Liver (tissue), 3 donors: ENCODE data around the gene CTNNA2.

Source experiments
- ATF3 ChIP-seq: IDR thresholded peaks from 2 replicates; pipeline ENCODE4 v1.6.1; 2016; ENCODE audit warnings: antibody characterized with exemption
- CTCF ChIP-seq: fragments of 150-350 bp; IDR thresholded peaks from 2 replicates; pipeline ENCODE4 v1.5.1; 2017; ENCODE audit warnings: improper control_type of control experiment, low read depth, low read length; ENCODE audit not compliant: missing input control
- GABPA ChIP-seq, 2 donors: IDR thresholded peaks in 1 of 2; conservative IDR thresholded peaks in 1 of 2; 2 replicates each; pipeline ENCODE4 v1.6.1; 2016; ENCODE audit warnings: antibody characterized with exemption in 2 of 2, mild to moderate bottlenecking in 1 of 2, moderate library complexity in 1 of 2
- REST ChIP-seq: IDR thresholded peaks from 2 replicates; pipeline ENCODE4 v1.6.1; 2016; ENCODE audit warnings: antibody characterized with exemption, mild to moderate bottlenecking
- RXRA ChIP-seq, 2 donors: IDR thresholded peaks; 2 replicates each; pipeline ENCODE4 v1.6.1; 2017 to 2018; ENCODE audit warnings: antibody characterized with exemption in 2 of 2, mild to moderate bottlenecking in 1 of 2
- donor health status: healthy.
- donor health status: healthy.

GRCh38 chr2:80128080-80128479 is 615.2 kb downstream of the CTNNA2 start:
- TF ChIP-seq RXRA (IDR thresholded peaks at IDR 0.05) (no peak), GABPA (IDR thresholded peaks at IDR 0.05 in 1 of 2, conservative IDR thresholded peaks at IDR 0.05 in 1 of 2) (no peak), CTCF (no peak), ATF3 (no peak), REST (no peak)
